GM18870 (cell line): ENCODE measurements around the gene C9orf50.
A peak's percentile ranks its signal among the peaks of the same experiment; 100 is the strongest.

ENCODE experiments used
- ATAC-seq: cut with Tn5 transposase; IDR thresholded peaks from one replicate; pipeline ENCODE4 v1.9.1; 2021; ENCODE audit warnings: moderate library complexity; ENCODE audit not compliant: unreplicated experiment

C9orf50 gene

GRCh38 chr9:129632460-129632859 lies 11.6 kb upstream of the C9orf50 start:
- ATAC-seq: no peak

- no peak for ATAC-seq
These were observed 10.8 kb upstream of the C9orf50 start for GRCh38 chr9:129631674-129632129.

GRCh38 chr9:129630967-129631673 lies 10.2 kb upstream of the C9orf50 start:
- no peak for ATAC-seq

GRCh38 chr9:129629251-129629820 lies 8.4 kb upstream of the C9orf50 start:
- ATAC-seq: no peak

GRCh38 chr9:129628709-129629108 lies 7.8 kb upstream of the C9orf50 start:
- ATAC-seq: no peak

GRCh38 chr9:129627556-129628440 lies 6.9 kb upstream of the C9orf50 start:
- no peak for ATAC-seq

- peak; percentile 3 for ATAC-seq
These were observed 5.9 kb upstream of the C9orf50 start for GRCh38 chr9:129626625-129627284.

- ATAC-seq: peak; percentile 63
These were observed 5.3 kb upstream of the C9orf50 start, which contains the start of gene NTMT1 for GRCh38 chr9:129626079-129626624. NTMT1 (plus strand) TSS chr9:129626163; CDS start chr9:129632704, 6,541 bp downstream.

GRCh38 chr9:129624947-129625346 lies 4.0 kb upstream of the C9orf50 start:
- no peak for ATAC-seq

- ATAC-seq: no peak
These were observed 3.4 kb upstream of the C9orf50 start for GRCh38 chr9:129624168-129624759.

GRCh38 chr9:129623331-129623730 lies 2.4 kb upstream of the C9orf50 start:
- no peak for ATAC-seq

GRCh38 chr9:129619787-129620668 lies 873 bp downstream of the C9orf50 start:
- no peak for ATAC-seq

GRCh38 chr9:129617167-129617566 lies 3.7 kb downstream of the C9orf50 start:
- no peak for ATAC-seq

- no peak for ATAC-seq
These were observed 5.3 kb downstream of the C9orf50 start for GRCh38 chr9:129615407-129616285.

GRCh38 chr9:129614932-129615331 lies 6.0 kb downstream of the C9orf50 start:
- ATAC-seq: no peak

- no peak for ATAC-seq
These were observed 7.3 kb downstream of the C9orf50 start for GRCh38 chr9:129613520-129614175.

- ATAC-seq: no peak
These were observed 7.9 kb downstream of the C9orf50 start for GRCh38 chr9:129612815-129613519.
